SK-N-MC (cell line): ENCODE results near the gene TOP3B.

Source experiments
- DNase-seq: peaks from one replicate; pipeline ENCODE4 v3.0.0-alpha.2; 2011; ENCODE audit warnings: low read depth, low spot score
- H3K27ac ChIP-seq: fragments of 200-600 bp; sonication (generic); 2 replicates; pipeline ENCODE4 v1.5.1; 2016; ENCODE audit warnings: mixed run types
- H3K36me3 ChIP-seq: fragments of 200-600 bp; sonication (generic); 2 replicates; pipeline ENCODE4 v1.6.1; 2017; ENCODE audit warnings: antibody characterized with exemption, low read length, mixed read lengths; ENCODE audit not compliant: insufficient read depth
- H3K4me3 ChIP-seq: fragments of 200-600 bp; sonication (generic); 2 replicates; pipeline ENCODE4 v1.5.1; 2016
- H3K9ac ChIP-seq: fragments of 200-600 bp; sonication (generic); 2 replicates; pipeline ENCODE4 v1.8.0; 2017; ENCODE audit warnings: mixed run types, mixed read lengths; ENCODE audit not compliant: insufficient read length
- H3K9me3 ChIP-seq: fragments of 200-600 bp; sonication (generic); 2 replicates; pipeline ENCODE4 v1.6.1; 2017; ENCODE audit warnings: low read depth, mild to moderate bottlenecking, antibody characterized with exemption, low read length, moderate library complexity, mixed read lengths
- EZH2 ChIP-seq: fragments of 200-600 bp; sonication (generic); IDR thresholded peaks from one replicate; pipeline ENCODE4 v1.6.1; 2017; ENCODE audit warnings: antibody characterized with exemption
- FOXP2 ChIP-seq: optimal IDR thresholded peaks from 2 replicates; pipeline ENCODE3; 2011; ENCODE audit warnings: mild to moderate bottlenecking, moderate library complexity; ENCODE audit not compliant: insufficient read depth; ENCODE audit errors: extremely low read length, control extremely low read depth
- POLR2AphosphoS5 ChIP-seq: IDR thresholded peaks from 2 replicates; pipeline ENCODE4 v1.6.1; 2012; ENCODE audit warnings: mild to moderate bottlenecking, low read depth, low read length, borderline replicate concordance

TOP3B gene

DNA sequence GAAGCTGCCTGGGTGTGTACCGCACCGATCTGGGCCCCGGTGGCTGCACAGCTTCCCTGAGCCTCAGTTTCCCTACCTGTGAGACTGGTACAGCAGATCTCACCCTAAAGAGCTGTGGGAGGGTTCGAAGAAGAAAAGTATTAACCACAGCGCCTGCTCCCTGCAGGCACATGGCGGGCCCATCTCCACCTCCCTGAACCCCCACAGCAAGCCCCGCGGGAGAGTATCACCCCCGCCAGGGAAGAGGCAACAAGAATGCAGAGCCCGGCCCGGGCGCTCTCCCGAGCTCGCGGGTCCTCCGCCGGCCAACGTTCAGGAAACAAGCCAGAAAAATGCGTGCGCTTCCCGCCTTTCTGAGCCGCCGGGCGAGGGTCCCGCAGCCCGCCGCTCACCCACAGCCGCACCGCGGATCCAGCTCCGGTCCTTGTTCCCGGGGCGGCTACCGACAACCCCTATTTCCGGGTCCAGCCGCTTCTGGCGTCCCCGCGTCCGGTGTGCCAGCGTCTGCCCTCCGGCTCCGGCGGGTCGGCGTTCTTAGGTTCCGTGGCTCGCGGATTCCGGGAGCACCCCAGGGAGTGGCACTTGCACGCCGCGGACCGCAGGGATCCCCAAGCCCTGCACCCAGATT is at the start of gene TOP3B:
Gene TOP3B (minus strand): TSS at position 450 of the 628 bp plus-strand sequence. CDS start 7,078 bp downstream, outside the sequence.
- Histone ChIP-seq H3K9ac (peak within 1 kb of the TSS; percentile 98), H3K9me3 (no peaks in the 10 kb centered on the region), H3K36me3 (no peaks in the 10 kb centered on the region), H3K4me3 (peak within 1 kb of the TSS; percentile 95), H3K27ac (0 out of 2 replicates have a peak within 1 kb of the TSS, but pooled peaks have one; percentile 29)
- TF ChIP-seq POLR2AphosphoS5 = peak; percentile 95
- peak; percentile 82 for TF ChIP-seq FOXP2
- no peak for TF ChIP-seq EZH2
- DNase-seq = peak; percentile 12

DNA sequence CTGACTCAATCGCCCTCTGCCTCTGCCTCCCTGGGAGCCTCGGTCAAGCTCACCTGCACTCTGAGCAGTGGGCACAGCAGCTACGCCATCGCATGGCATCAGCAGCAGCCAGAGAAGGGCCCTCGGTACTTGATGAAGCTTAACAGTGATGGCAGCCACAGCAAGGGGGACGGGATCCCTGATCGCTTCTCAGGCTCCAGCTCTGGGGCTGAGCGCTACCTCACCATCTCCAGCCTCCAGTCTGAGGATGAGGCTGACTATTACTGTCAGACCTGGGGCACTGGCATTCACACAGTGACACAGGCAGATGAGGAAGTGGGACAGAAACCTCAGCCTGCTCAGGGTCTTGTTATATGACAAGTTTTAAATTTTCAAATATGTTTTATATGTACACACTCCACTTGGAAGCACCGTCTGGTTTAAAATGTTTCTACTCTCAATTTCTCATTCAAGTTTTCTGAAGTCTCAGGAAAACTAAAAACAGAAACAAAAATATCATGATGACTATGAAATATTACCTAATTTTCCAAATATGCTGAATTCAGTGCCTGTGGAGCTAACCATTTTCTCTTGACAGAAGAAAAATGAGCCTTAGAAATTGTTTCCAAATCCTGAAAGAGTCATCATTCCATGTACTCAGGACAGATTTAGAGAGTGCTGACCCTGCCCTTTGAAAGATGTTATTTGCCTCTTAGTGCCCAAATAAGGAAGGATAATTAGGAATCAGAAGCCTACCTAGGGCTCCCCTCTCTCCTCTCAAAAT is 48.8 kb upstream of the TOP3B start:
- Histone ChIP-seq H3K27ac (no peak overlapping the region), H3K4me3 (no peak overlapping the region), H3K9me3 (no peaks in the 10 kb centered on the region), H3K9ac (no peak overlapping the region), H3K36me3 (no peaks in the 10 kb centered on the region)
- TF ChIP-seq EZH2 (no peak), FOXP2 (no peak), POLR2AphosphoS5 (no peak)
- DNase-seq = no peak

DNA sequence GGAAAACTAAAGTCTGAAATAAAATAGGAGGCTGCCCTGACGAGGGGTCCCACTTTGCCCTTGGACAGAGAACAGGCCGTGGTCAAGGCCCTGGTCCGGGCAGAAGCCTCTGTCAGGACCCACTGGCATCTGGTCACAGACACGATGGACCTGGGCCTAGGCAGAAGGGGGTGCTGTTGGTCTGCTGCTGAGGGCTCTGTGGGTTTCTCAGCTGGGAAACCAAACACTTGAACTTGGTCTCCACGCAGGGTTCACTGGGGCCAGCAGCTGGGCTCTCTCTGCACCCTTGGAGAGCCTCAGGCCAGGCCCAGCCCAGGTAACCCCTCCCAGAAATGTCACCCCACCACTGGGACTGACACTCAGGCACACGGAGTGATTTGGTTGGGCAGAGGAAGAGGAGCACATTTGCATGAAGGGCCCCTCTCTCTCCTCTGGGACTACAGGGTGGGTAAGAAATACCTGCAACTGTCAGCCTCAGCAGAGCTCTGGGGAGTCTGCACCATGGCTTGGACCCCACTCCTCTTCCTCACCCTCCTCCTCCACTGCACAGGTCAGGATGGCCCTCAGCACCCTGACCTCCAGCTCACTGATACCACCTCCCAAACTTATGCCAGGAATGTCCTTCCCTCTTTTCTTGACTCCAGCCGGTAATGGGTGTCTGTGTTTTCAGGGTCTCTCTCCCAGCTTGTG is 48.1 kb upstream of the TOP3B start:
- no peaks in the 10 kb centered on the region for H3K36me3 ChIP-seq
- H3K9ac ChIP-seq = no peak overlapping the region
- H3K4me3 ChIP-seq = no peak overlapping the region
- H3K9me3 ChIP-seq = no peaks in the 10 kb centered on the region
- H3K27ac ChIP-seq = no peak overlapping the region
- DNase-seq = no peak
- TF ChIP-seq POLR2AphosphoS5 = no peak
- TF ChIP-seq EZH2 = no peak
- no peak for TF ChIP-seq FOXP2

GRCh38 chr22:22027955-22028354 is 45.4 kb upstream of the TOP3B start:
- Histone ChIP-seq H3K4me3 (no peak overlapping the region), H3K27ac (no peak overlapping the region), H3K9ac (no peak overlapping the region), H3K9me3 (no peaks in the 10 kb centered on the region), H3K36me3 (no peaks in the 10 kb centered on the region)
- no peak for DNase-seq
- TF ChIP-seq EZH2 (no peak), FOXP2 (no peak), POLR2AphosphoS5 (no peak)

GRCh38 chr22:22026157-22026831 is 43.7 kb upstream of the TOP3B start:
- no peak for DNase-seq
- TF ChIP-seq FOXP2 = no peak
- no peak for TF ChIP-seq EZH2
- Histone ChIP-seq H3K36me3 (no peaks in the 10 kb centered on the region), H3K9me3 (no peaks in the 10 kb centered on the region), H3K4me3 (no peak overlapping the region), H3K27ac (no peak overlapping the region), H3K9ac (no peak overlapping the region)

GRCh38 chr22:22025320-22026156 is 43.0 kb upstream of the TOP3B start:
- TF ChIP-seq POLR2AphosphoS5 (no peak), FOXP2 (no peak), EZH2 (no peak)
- no peak for DNase-seq

GRCh38 chr22:22024440-22024839 is 41.9 kb upstream of the TOP3B start:
- Histone ChIP-seq H3K9me3 (no peaks in the 10 kb centered on the region), H3K9ac (no peak overlapping the region), H3K36me3 (no peaks in the 10 kb centered on the region), H3K4me3 (no peak overlapping the region), H3K27ac (no peak overlapping the region)
- no peak for DNase-seq
- TF ChIP-seq POLR2AphosphoS5 (no peak), FOXP2 (no peak), EZH2 (no peak)

More at GRCh38 chr22:22025320-22026156, 43.0 kb upstream of the TOP3B start:
- H3K9me3 ChIP-seq = no peaks in the 10 kb centered on the region
- H3K9ac ChIP-seq = no peak overlapping the region
- no peaks in the 10 kb centered on the region for H3K36me3 ChIP-seq
- no peak overlapping the region for H3K4me3 ChIP-seq
- no peak overlapping the region for H3K27ac ChIP-seq
